Mesendoderm (in vitro differentiated cells): ENCODE results near the gene PPP2R2C.

Experiments
- DNase-seq: peaks from one replicate; pipeline ENCODE4 v3.0.0; 2013
- H2AK5ac ChIP-seq: 2 replicates; pipeline ENCODE4 v1.6.1; 2013; ENCODE audit warnings: low read length, inconsistent platforms
- H2BK120ac ChIP-seq: 2 replicates; pipeline ENCODE4 v1.6.1; 2013; ENCODE audit warnings: low read depth, mild to moderate bottlenecking, low read length, moderate library complexity, mixed read lengths
- H2BK15ac ChIP-seq: replicated peaks from 2 replicates; pipeline ENCODE4 v1.6.1; 2013; ENCODE audit warnings: low read depth, mild to moderate bottlenecking, moderate library complexity
- H2BK5ac ChIP-seq: 2 replicates; pipeline ENCODE4 v1.6.1; 2013; ENCODE audit warnings: low read length, inconsistent platforms
- H3K18ac ChIP-seq: 2 replicates; pipeline ENCODE4 v1.6.1; 2013; ENCODE audit warnings: mild to moderate bottlenecking, low read length, mixed read lengths
- H3K23ac ChIP-seq: one replicate; pipeline ENCODE4 v1.6.1; 2013; ENCODE audit warnings: low read length
- H3K27ac ChIP-seq: 2 replicates; pipeline ENCODE4 v1.5.1; 2013; ENCODE audit warnings: low read depth, mild to moderate bottlenecking, inconsistent platforms, low read length, moderate library complexity
- H3K27me3 ChIP-seq: 2 replicates; pipeline ENCODE4 v1.6.1; 2013; ENCODE audit warnings: low read length, control low read depth, mild to moderate bottlenecking, inconsistent platforms; ENCODE audit not compliant: insufficient read depth, poor library complexity
- H3K36me3 ChIP-seq: 2 replicates; pipeline ENCODE4 v1.6.1; 2013; ENCODE audit warnings: low read length, inconsistent platforms; ENCODE audit not compliant: control insufficient read depth, insufficient read depth
- H3K4ac ChIP-seq: one replicate; pipeline ENCODE4 v1.6.1; 2013; ENCODE audit warnings: low read depth, mild to moderate bottlenecking, low read length, moderate library complexity
- H3K4me1 ChIP-seq: 2 replicates; pipeline ENCODE4 v1.6.1; 2013; ENCODE audit warnings: low read depth, low read length, inconsistent platforms; ENCODE audit not compliant: control insufficient read depth
- H3K4me2 ChIP-seq: 2 replicates; pipeline ENCODE4 v1.6.1; 2013; ENCODE audit warnings: low read length
- H3K4me3 ChIP-seq: 2 replicates; pipeline ENCODE4 v1.5.1; 2013; ENCODE audit warnings: mild to moderate bottlenecking, low read length
- H3K56ac ChIP-seq: one replicate; pipeline ENCODE4 v1.6.1; 2013; ENCODE audit warnings: low read length
- H3K79me1 ChIP-seq: 2 replicates; pipeline ENCODE4 v1.6.1; 2013; ENCODE audit warnings: low read length, inconsistent platforms
- H3K79me2 ChIP-seq: 2 replicates; pipeline ENCODE4 v1.6.1; 2013; ENCODE audit warnings: mild to moderate bottlenecking, low read length; ENCODE audit not compliant: control insufficient read depth, insufficient read depth
- H3K9ac ChIP-seq: 2 replicates; pipeline ENCODE4 v1.6.1; 2013; ENCODE audit warnings: low read length, inconsistent platforms
- H4K5ac ChIP-seq: one replicate; pipeline ENCODE4 v1.6.1; 2013; ENCODE audit warnings: low read length
- H4K8ac ChIP-seq: one replicate; pipeline ENCODE4 v1.6.1; 2013; ENCODE audit warnings: low read depth, mild to moderate bottlenecking, control low read depth, low read length, moderate library complexity
- WGBS: extraction: QIAGEN DNeasy Blood & Tissue Kit; methylation state at CpG from one replicate; pipeline ENCODE4 v1.1.7; 2013; ENCODE audit warnings: low lambda C conversion rate, missing lambda C conversion rate; ENCODE audit not compliant: insufficient coverage; ENCODE audit errors: extremely low coverage; 5-methylcytosine and 5-hydroxymethylcytosine counted together

The PPP2R2C gene

GRCh38 chr4:6367371-6367851 lies 105.0 kb downstream of the PPP2R2C start:
- no CpG with 5 or more reads among the region's 8 CpGs for WGBS
- H3K4me1 ChIP-seq, result no peaks in the 10 kb centered on the region

GRCh38 chr4:6366581-6366980 lies 105.8 kb downstream of the PPP2R2C start:
- Histone ChIP-seq H3K9ac (no peak overlapping the region), H3K27ac (no peak overlapping the region), H3K36me3 (no peaks in the 10 kb centered on the region), H3K79me2 (no peaks in the 10 kb centered on the region), H3K79me1 (no peaks in the 10 kb centered on the region), H4K5ac (no peak overlapping the region), H2AK5ac (no peak overlapping the region), H3K56ac (no peak overlapping the region), H3K4me1 (no peaks in the 10 kb centered on the region), H2BK5ac (no peak overlapping the region), H3K27me3 (no peaks in the 10 kb centered on the region), H3K4me2 (no peak overlapping the region), H3K18ac (no peak overlapping the region), H3K4ac (no peak overlapping the region), H2BK120ac (no peak overlapping the region), H3K4me3 (no peak overlapping the region), H3K23ac (no peak overlapping the region), H2BK15ac (no peak overlapping the region), H4K8ac (no peak overlapping the region)
- DNase-seq, result no peak
- no CpG with 5 or more reads among the region's 5 CpGs for WGBS

More at GRCh38 chr4:6367371-6367851, 105.0 kb downstream of the PPP2R2C start:
- Histone ChIP-seq H4K8ac (no peak overlapping the region), H3K4me2 (no peak overlapping the region), H2BK15ac (no peak overlapping the region), H3K9ac (no peak overlapping the region), H4K5ac (no peak overlapping the region), H3K56ac (no peak overlapping the region), H2AK5ac (no peak overlapping the region), H3K23ac (no peak overlapping the region), H2BK5ac (no peak overlapping the region), H3K18ac (no peak overlapping the region), H3K36me3 (no peaks in the 10 kb centered on the region), H3K27ac (no peak overlapping the region), H2BK120ac (no peak overlapping the region), H3K27me3 (no peaks in the 10 kb centered on the region), H3K79me1 (no peaks in the 10 kb centered on the region), H3K4ac (no peak overlapping the region), H3K79me2 (no peaks in the 10 kb centered on the region), H3K4me3 (no peak overlapping the region)
- peak; percentile 93 for DNase-seq

GRCh38 chr4:6365545-6366086 lies 106.8 kb downstream of the PPP2R2C start:
- H3K4me1 ChIP-seq, result no peaks in the 10 kb centered on the region
- H2AK5ac ChIP-seq, result no peak overlapping the region
- H4K8ac ChIP-seq, result no peak overlapping the region
- H4K5ac ChIP-seq, result no peak overlapping the region
- no peak overlapping the region for H2BK5ac ChIP-seq
- no peak overlapping the region for H3K23ac ChIP-seq
- no peak overlapping the region for H3K56ac ChIP-seq
- H3K27me3 ChIP-seq, result no peaks in the 10 kb centered on the region
- no peaks in the 10 kb centered on the region for H3K79me2 ChIP-seq
- DNase-seq, result no peak
- H2BK15ac ChIP-seq, result no peak overlapping the region
- H2BK120ac ChIP-seq, result no peak overlapping the region
- H3K4me2 ChIP-seq, result no peak overlapping the region
- no peaks in the 10 kb centered on the region for H3K79me1 ChIP-seq
- no peak overlapping the region for H3K4me3 ChIP-seq
- H3K9ac ChIP-seq, result no peak overlapping the region
- no CpG with 5 or more reads among the region's 13 CpGs for WGBS
- H3K4ac ChIP-seq, result no peak overlapping the region
- no peaks in the 10 kb centered on the region for H3K36me3 ChIP-seq
- no peak overlapping the region for H3K18ac ChIP-seq
- H3K27ac ChIP-seq, result no peak overlapping the region

GRCh38 chr4:6364581-6364980 lies 107.8 kb downstream of the PPP2R2C start:
- H2BK15ac ChIP-seq, result no peak overlapping the region
- no peak for DNase-seq
- H2BK120ac ChIP-seq, result no peak overlapping the region
- no peaks in the 10 kb centered on the region for H3K4me1 ChIP-seq
- H3K4me2 ChIP-seq, result no peak overlapping the region
- no peak overlapping the region for H4K8ac ChIP-seq
- no peak overlapping the region for H3K18ac ChIP-seq
- no peak overlapping the region for H3K56ac ChIP-seq
- H4K5ac ChIP-seq, result no peak overlapping the region
- H3K27me3 ChIP-seq, result no peaks in the 10 kb centered on the region
- no peak overlapping the region for H3K9ac ChIP-seq
- H3K4me3 ChIP-seq, result no peak overlapping the region
- no peaks in the 10 kb centered on the region for H3K79me2 ChIP-seq
- no peak overlapping the region for H2AK5ac ChIP-seq
- H3K36me3 ChIP-seq, result no peaks in the 10 kb centered on the region
- H3K23ac ChIP-seq, result no peak overlapping the region
- no peak overlapping the region for H3K27ac ChIP-seq
- H2BK5ac ChIP-seq, result no peak overlapping the region
- no CpG with 5 or more reads among the region's 8 CpGs for WGBS
- no peak overlapping the region for H3K4ac ChIP-seq
- no peaks in the 10 kb centered on the region for H3K79me1 ChIP-seq

GRCh38 chr4:6364146-6364545 lies 108.3 kb downstream of the PPP2R2C start:
- no CpG with 5 or more reads among the region's 6 CpGs for WGBS
- H2BK15ac ChIP-seq, result no peak overlapping the region
- no peaks in the 10 kb centered on the region for H3K79me1 ChIP-seq
- H3K79me2 ChIP-seq, result no peaks in the 10 kb centered on the region
- no peak overlapping the region for H2BK5ac ChIP-seq
- no peak overlapping the region for H3K23ac ChIP-seq
- H3K4ac ChIP-seq, result no peak overlapping the region
- no peak overlapping the region for H2BK120ac ChIP-seq
- no peaks in the 10 kb centered on the region for H3K4me1 ChIP-seq
- H4K5ac ChIP-seq, result no peak overlapping the region
- H3K18ac ChIP-seq, result no peak overlapping the region
- H3K4me3 ChIP-seq, result no peak overlapping the region
- no peak overlapping the region for H3K27ac ChIP-seq
- H4K8ac ChIP-seq, result no peak overlapping the region
- no peaks in the 10 kb centered on the region for H3K27me3 ChIP-seq
- no peak overlapping the region for H3K4me2 ChIP-seq
- no peaks in the 10 kb centered on the region for H3K36me3 ChIP-seq
- no peak overlapping the region for H3K9ac ChIP-seq
- DNase-seq, result no peak
- H3K56ac ChIP-seq, result no peak overlapping the region
- no peak overlapping the region for H2AK5ac ChIP-seq

GRCh38 chr4:6362896-6363295 lies 109.5 kb downstream of the PPP2R2C start:
- H3K56ac ChIP-seq, result no peak overlapping the region
- DNase-seq, result peak; percentile 76
- H3K4me2 ChIP-seq, result no peak overlapping the region
- WGBS, result no CpG with 5 or more reads among the region's 8 CpGs
- H3K18ac ChIP-seq, result no peak overlapping the region
- no peaks in the 10 kb centered on the region for H3K79me2 ChIP-seq
- H2BK5ac ChIP-seq, result no peak overlapping the region
- no peaks in the 10 kb centered on the region for H3K27me3 ChIP-seq
- no peak overlapping the region for H4K5ac ChIP-seq
- no peaks in the 10 kb centered on the region for H3K4me1 ChIP-seq
- no peaks in the 10 kb centered on the region for H3K36me3 ChIP-seq
- no peak overlapping the region for H3K4ac ChIP-seq
- H2AK5ac ChIP-seq, result no peak overlapping the region
- no peaks in the 10 kb centered on the region for H3K79me1 ChIP-seq
- H2BK15ac ChIP-seq, result no peak overlapping the region
- H3K9ac ChIP-seq, result no peak overlapping the region
- no peak overlapping the region for H3K23ac ChIP-seq
- no peak overlapping the region for H3K4me3 ChIP-seq
- H3K27ac ChIP-seq, result no peak overlapping the region
- H4K8ac ChIP-seq, result no peak overlapping the region
- no peak overlapping the region for H2BK120ac ChIP-seq
